ENCODE data around the gene CDK5R2.

DNA sequence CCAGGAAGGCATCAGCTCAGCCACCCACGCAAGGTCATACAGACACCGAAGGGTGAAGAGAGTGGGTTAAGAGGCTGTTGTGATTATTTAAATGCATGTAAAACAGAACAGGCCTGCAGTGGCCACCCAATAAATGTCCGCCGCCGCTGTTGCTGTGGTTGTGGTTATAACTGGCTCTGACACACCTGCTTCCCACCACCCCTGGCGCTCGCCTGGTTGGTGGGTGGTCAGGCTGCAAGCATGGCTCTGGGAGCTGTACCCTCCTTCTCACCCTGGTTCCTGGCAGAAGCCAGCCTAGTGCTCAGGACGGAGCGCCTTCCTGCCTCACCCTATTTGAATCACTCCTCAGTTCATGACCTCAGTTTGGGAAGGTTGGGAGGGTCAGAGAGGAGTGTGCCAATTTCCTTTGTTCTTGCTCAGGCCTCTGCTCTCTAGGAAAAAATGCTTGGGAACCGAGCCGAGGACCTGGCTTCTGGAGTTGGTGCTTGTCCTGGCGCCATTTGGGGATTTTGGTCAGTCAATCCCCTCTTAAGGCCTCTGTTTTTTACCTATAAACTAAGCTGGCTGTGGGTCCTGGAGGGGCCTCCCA is 39.0 kb downstream of the CDK5R2 start:
- TF ChIP-seq, protein P1, sequence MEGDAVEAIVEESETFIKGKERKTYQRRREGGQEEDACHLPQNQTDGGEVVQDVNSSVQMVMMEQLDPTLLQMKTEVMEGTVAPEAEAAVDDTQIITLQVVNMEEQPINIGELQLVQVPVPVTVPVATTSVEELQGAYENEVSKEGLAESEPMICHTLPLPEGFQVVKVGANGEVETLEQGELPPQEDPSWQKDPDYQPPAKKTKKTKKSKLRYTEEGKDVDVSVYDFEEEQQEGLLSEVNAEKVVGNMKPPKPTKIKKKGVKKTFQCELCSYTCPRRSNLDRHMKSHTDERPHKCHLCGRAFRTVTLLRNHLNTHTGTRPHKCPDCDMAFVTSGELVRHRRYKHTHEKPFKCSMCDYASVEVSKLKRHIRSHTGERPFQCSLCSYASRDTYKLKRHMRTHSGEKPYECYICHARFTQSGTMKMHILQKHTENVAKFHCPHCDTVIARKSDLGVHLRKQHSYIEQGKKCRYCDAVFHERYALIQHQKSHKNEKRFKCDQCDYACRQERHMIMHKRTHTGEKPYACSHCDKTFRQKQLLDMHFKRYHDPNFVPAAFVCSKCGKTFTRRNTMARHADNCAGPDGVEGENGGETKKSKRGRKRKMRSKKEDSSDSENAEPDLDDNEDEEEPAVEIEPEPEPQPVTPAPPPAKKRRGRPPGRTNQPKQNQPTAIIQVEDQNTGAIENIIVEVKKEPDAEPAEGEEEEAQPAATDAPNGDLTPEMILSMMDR (IDR thresholded peaks at IDR 0.05 in 4 of 5, conservative IDR thresholded peaks at IDR 0.05 in 1 of 5) = no peak
- no peak for TF ChIP-seq POLR2A (IDR thresholded peaks at IDR 0.05)
